NCI-H524 (cell line): Measurements from ENCODE around the gene NWD2.
"Not testable (repeated sequence)": the region's sequence is repeated elsewhere in the genome, so short reads cannot be mapped to it uniquely, and the experiment has no call there.

Source experiments
- DNase-seq, 2 experiments: peaks; one replicate each; lab custom pipeline; 2025; lab: John Stamatoyannopoulos, UW

The NWD2 gene

DNA sequence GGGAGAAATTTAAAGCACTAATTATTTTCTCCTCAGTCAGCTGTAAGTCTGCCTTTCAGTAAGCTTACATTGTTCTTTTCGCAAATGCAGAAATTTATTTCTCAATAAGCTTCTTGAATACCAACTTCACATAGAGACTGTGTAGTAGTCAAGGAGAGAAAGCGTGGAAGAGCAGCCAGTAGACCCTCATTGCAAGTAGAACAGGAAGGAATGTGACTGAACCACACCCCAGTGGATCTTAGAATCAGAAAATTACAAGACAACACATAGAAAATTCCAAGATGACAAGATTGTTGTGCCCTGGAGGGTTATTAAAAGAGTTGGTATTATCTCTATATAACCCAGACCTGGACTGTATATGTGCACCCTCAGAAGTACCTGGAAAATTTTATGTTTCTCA, 224.7 kb downstream of the NWD2 start:
- no peak for DNase-seq

DNA sequence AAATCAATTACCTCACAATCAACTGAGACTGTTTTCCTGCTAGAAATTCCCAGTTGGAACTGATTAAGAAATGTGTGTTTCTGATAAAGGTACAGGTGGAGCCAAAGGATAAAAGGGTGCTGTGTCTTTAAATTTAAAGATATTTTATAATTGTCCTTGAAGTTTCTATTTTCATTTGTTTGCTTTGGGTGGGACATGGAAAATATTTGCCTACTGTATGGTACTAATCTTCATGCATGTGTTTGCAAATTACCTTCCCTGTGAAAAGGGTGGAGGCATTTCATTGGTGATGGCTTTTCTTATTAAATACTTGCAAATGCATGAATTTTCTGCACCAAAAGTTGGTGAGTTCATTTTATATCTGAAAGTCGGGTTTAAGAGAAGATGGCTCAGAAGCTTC, 225.7 kb downstream of the NWD2 start:
- no peak for DNase-seq

DNA sequence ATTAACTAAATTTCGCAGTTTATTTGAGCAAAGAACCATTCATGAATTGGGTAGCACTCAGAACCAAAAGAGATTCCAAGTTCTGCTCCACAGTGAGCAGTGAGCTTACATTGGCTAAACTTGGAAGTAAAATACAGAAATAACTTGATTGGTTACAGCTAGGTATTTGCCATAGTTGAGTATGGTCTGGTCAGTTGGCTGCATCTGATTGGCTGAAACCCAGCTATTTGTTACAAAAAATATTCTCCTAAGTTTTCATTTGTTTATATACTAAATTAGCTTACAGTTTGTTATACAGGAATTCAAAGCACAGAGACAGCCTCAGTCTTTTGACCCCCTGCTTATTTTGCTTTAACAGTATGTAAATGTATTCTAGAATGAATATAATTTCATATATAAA, 226.6 kb downstream of the NWD2 start:
- DNase-seq = no peak

DNA sequence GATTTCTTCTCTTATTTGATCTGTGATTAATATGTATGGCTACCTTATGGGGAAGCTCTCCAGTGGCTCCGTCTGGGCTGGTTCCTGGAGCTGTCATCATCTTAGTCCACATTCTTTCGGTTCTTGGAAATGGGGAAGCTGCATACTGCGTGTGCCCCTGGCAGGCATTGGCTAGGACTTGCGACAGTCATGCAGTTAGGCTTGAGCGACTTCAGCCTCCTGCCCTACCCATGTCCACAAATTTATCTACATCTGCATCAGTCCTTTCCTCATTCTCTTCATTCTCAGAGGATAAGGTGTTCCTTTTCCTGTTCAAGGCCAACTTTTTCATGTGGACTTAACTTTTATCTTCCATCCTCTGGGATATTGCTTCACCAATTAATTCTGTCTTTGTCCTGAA, 227.4 kb downstream of the NWD2 start:
- no peak for DNase-seq

DNA sequence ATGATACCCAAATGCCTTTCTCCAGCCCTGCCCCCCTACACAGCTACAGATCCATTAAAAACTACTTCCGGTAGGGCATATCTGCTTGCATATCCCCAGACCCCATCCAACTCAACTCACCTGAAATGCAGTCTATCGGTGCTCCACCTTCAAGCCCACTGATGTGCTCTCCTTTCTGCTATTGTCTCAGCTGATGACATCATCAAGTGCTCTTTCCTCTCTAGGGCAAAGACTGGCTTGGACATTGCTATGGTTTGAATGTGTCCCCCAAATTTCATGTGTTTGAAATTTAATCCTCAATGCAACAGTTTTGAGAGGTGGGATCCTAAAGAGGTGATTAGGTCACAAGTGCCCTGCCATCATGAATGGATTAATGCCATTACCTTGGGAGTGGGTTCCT, 229.3 kb downstream of the NWD2 start:
- no peak for DNase-seq

DNA sequence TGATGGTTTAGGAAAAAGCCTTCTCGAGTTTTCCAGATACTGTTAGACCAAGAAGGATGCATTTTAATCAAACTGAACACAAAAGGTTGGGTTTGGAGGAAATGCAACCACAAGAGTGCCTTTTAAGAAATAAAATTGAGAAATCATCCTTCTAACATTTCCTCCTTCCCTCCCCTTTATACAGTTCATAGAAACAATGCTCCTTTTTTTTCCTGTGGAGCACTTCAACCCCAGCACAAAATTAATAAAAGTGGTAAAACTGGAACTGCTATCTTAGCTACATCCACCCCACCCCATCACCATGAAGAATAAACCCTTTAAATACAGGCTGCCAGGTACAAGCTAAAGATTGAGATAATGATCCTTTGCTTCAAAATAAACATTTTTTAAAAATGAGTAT, 230.5 kb downstream of the NWD2 start:
- no peak for DNase-seq

DNA sequence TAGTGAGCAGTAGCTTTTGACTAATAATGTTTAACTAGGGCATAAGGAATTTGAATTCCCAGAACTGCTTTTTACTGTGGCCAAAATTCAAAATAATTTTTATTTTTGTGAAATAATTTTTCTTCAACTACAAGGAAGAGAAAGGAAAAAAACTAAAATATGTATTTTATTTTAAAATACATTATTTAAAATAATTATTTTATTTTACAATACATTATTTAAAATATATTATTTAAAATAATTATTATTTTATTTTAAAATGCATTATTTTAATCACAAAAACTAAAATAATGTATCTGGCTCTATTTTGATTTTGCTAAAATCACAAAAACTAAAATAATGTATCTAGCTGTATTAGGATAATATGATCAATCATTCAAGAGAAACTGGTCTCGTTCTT, 231.2 kb downstream of the NWD2 start:
- DNase-seq = no peak

DNA sequence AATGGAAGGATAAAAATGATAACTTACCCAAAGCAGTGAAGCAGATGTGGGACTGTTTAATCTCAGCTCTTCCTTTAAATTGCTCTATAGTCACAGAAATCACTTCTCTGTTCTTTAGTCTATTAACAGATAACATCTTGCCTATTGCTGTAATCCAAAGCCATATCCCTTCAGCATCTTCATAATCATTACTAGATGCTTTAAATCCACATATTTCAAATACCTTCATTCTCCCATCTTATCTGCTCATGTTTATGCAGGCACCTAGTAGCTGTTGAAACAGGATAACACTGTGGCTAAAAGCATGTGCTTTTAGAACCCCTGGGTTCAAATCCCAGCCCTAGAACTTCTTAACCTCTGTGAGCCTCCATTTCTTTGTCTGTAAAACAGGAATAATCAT, 231.7 kb downstream of the NWD2 start:
- DNase-seq = no peak

DNA sequence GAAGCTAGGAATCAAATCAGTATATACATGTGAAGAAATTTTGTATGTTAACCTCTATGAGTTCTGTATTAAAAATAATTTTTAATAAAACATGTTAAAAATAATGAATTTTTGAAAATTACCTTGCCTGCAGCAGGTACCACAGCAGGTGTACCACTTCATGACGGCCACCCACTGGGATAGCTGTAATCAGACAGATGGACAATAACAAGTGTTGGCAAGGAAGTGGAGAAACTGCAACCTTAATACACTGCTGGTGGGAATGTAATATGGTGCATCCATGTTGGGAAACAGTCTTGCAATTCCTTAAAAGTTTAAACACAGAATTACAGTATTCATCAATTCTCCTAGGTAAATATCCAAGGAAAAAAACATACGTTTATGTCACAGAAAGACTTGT, 232.1 kb downstream of the NWD2 start:
- no peak for DNase-seq

DNA sequence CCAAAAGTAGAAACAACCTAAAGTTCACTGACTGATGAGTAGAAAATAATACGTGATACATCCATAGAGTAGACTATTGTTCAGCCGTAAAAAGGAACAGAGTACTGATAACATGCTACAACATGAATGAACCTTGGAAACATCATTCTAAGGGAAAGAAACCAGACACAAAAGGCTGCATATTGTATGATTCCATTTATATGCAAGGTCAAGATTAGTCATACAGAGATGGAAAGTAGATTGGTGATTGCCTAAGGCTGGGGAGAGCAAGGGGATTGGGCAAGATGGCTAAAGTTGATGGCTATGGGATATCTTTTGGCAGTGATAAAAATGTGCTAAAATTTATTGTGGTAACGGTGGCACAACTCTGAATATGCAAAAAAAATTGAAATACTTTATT, 232.6 kb downstream of the NWD2 start:
- DNase-seq = no peak

DNA sequence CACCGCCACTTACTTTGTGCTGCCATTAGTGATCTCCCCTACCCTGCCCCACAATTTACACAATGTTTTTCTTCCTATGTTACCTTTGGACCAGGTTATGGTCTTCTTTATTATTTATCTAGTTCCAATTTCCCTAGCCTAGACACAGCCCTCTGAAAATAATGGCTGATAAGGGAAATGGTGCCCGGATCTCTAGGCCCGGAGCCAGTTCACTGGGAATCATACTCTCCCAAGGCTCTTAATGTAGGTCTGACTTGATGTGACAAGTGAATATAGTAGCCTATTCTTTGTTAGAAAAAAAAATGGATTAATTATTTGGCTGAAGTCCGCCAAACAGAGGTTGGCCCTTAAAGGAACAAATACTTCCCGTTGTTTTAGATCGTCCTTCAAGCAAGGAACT, 233.6 kb downstream of the NWD2 start:
- no peak for DNase-seq

DNA sequence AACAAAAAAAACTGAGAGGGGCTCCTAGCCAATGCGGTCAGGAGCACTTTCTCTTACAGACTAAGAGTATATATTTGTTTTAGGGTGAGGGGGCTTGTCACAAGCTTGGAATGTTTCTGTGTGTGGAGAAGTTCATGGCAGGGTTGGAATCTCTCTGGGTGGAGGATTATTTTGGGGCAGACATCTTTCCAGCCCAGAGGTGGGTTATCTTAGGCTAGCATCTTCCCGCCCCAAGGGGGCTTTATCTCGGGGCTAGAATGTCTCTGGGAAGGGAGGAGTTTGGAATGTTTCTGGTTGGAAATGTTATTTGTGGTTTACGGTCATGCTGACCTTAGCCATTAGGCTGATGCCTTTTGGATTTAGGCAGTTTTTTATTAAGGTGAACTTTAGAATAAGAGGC, 236.0 kb downstream of the NWD2 start:
- DNase-seq = no peak

DNA sequence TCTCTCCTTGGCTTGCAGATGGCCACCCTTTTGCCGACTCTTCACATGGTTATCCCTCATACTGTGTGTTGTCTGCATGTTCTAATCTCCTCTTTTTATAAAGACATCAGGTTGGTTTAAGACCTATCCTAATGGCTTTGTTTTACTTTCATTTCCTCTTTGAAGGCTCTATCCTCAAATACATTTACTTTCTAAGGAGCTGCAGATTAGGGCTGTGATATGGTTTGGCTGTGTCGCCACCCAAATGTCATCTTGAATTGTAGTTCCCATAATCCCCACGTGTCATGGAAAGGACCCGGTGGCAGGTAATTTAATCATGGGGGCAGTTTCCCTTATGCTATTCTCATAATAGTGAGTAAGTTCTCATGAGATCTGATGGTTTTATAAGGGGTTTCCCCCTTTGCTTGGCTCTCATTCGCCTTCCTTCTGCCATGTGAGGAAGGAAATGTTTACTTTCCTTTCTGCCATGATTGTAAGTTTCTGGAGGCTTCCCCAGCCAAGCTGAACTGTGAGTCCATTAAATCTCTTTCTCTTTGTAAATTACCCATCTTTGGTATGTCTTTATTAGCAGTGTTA, 237.1 kb downstream of the NWD2 start:
- DNase-seq = no peak

DNA sequence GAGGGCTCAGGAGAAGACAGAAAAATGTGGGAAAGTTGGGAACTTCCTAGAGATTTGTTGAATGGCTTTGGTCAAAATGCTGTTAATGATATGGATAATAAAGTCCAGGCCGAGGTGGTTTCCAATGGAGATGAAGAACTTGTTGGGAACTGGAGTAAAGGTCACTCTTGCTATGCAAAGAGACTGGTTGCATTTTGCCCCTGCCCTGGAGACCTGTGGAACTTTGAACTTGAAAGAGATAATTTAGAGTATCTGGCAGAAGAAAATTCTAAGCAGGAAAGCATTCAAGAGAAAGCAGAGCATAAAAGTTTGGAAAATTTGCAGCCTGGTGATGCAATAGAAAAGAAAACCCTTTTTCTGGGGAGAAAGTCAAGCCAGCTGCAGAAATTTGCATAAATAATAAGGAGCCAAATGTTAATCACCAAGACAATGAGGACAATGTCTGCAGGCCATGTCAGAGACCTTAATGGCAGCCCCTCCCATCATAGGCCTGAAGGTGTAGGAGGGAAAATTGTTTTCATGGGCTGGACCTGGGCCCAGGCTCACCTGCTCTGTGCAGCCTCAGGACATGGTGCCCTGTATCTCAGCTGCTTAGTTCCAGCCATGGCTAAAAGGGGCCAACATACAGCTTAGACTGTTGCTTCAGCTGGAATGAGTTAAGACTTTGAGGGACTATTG, 237.8 kb downstream of the NWD2 start:
- no peak for DNase-seq

DNA sequence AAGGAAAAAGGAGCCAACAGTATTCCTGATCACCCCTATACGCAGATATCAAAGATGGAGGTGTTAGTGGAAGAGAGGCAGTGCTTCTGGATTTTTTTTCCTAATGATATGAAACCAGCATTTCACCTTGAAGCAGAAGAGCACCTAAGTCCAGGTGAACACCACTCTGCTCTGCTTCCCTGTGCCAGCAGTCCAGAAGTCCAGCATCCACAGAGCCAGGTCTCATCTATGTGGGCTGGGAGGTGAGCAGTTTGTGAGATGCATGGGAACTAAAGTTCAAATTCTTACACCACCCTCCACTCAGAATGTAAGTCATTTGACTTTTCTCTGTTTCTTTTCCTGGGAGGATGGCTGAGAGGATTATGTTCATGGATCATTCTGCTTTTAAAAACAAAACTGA, 239.1 kb downstream of the NWD2 start:
- DNase-seq = no peak

DNA sequence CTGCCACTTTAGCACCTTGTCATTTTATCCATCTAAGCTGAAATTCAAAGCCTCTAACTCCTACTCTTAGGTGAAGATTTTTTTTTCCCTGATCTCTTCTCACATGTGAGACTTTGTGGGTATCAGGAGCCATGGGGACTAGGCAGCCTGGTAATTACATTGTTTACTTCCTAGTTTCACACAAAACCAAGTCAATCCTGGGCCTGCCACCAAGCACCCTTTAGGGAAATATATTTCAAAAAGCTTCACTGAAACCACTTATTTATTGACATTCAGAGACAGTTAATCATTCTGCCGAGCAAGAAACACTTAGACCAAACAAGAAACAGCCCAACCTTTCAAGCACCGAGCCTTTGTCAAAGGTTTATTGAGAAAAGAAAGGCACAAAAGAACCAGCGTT, 241.6 kb downstream of the NWD2 start:
- DNase-seq = no peak

DNA sequence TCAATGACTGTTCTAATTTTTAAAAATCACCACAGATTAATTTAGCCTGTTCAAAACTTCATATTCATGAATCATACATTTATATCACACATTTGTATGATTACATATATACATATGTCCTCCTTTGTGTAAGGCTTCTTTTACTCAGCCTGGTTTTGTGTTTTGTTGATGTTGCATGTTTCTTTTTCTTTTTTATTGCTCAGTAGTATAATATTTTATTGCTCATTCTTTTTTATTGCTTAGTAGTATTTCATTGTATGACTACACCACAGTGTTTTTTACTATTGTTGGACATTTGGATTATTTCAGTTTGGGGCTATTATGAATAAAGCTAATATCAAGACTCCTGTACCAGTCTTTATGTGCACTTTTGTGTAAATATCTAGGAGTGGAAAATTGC, 243.1 kb downstream of the NWD2 start:
- DNase-seq = no peak

DNA sequence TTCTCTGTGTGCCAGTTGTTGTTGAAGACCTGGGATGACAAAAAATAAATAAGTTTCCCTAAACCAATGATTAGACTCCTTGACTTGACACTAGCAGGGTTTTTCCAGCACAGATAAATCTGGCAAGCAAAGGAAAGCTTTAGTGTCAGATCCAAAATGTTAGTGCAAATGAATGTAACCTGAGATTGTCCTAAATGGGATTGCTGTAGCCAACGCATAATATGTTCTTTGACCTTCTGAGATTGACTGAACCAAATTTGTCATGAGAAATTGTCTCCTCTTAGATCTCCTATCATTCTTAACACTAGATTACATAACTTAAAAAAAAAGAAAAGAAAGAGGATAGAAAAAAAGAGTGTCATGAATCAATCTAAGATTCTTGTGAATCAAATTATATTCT, 245.2 kb downstream of the NWD2 start:
- no peak for DNase-seq

DNA sequence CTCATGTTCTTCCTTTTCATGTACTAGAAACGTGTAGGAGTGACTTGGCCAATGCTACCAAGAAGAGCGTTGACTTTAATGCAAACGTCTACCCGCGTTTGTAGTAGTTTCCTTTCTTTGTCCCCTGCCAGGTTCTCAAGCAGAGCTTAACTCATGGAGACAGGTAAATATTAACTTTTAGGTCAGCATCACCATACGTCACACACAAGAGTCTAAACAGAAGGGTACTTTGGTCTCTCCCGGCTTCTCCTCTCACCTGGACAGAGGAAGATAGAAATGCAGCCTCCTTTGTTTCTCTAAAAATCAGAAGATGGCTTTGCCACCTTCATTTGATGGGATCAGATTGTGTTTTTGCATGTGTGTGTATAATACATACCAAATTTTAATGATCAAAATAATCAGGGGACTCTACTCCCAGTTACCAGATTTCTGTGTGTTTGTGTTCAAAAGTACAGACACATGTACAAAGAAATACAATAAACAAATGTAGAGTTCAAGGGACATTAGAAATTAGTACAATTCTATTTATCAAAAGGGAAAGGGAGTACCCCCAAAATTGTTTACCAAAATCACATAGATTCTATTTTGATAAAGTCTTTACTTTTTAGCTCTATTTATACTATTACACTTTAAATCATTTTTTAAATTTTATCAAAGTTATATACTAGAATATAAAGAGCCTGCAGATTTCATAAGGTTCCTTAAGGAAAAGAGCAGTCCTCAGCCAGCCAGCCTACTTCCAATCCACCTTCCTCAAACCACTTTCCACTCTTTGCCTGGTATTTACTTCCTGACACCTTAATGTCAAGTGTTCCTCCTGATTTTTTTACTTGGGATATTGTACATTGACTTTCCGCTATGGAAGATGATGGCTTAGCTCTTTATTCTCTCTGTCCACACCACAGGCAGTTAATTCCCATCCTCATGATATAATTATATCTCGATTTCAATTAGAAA, 246.1 kb downstream of the NWD2 start:
- no peak for DNase-seq

DNA sequence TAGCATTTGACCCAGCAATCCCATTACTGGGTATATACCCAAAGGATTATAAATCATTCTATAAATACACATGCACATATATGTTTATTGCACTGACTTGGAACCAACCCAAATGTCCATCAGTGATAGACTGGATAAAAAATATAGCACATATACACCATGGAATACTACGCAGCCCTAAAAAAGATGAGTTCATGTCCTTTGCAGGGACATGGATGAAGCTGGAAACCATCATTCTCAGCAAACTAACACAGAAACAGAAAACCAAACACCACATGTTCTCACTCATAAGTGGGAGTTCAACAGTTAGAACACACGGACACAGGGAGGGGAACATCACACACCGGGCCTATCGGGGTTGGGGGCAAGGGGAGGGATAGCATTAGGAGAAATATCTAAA, 250.8 kb downstream of the NWD2 start:
- not testable (repeated sequence) for DNase-seq
